GM12874 (cell line): ENCODE results near the gene MYO1B.

Experiments used
- CTCF ChIP-seq: IDR thresholded peaks from 2 replicates; pipeline ENCODE4 v1.5.1; 2011; ENCODE audit warnings: low read depth, mild to moderate bottlenecking, control low read depth, low read length, moderate library complexity; ENCODE audit not compliant: insufficient read depth

The MYO1B gene

DNA sequence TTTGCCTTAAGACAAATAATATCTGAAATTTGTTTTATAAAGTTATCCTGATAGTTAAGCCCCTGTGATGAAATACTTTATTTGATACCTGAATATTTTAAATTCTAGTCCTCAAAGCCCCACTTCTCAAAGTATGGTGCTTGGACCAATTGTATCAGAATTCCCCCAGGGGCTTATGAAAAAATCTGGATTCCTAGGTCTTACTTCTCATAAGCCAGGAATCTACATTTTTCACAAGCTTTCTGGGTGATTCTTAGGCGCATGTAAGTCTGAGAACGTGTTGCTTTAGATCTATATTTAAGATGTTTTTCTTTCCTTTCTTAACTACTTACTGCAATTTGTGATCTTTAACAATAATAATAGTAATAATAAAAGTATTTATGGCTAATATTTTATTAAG lies 53.1 kb downstream of the MYO1B start:
- TF ChIP-seq CTCF = no peak

- TF ChIP-seq CTCF = no peak
These were observed 53.8 kb downstream of the MYO1B start for GRCh38 chr2:191299010-191299409.

GRCh38 chr2:191299866-191300265 lies 54.7 kb downstream of the MYO1B start:
- TF ChIP-seq CTCF = no peak

- no peak for TF ChIP-seq CTCF
These were observed 56.8 kb downstream of the MYO1B start for GRCh38 chr2:191301971-191302370.

GRCh38 chr2:191302459-191303139 lies 57.4 kb downstream of the MYO1B start:
- TF ChIP-seq CTCF = peak; percentile 33; the same call in 1 of the 2 replicates

DNA sequence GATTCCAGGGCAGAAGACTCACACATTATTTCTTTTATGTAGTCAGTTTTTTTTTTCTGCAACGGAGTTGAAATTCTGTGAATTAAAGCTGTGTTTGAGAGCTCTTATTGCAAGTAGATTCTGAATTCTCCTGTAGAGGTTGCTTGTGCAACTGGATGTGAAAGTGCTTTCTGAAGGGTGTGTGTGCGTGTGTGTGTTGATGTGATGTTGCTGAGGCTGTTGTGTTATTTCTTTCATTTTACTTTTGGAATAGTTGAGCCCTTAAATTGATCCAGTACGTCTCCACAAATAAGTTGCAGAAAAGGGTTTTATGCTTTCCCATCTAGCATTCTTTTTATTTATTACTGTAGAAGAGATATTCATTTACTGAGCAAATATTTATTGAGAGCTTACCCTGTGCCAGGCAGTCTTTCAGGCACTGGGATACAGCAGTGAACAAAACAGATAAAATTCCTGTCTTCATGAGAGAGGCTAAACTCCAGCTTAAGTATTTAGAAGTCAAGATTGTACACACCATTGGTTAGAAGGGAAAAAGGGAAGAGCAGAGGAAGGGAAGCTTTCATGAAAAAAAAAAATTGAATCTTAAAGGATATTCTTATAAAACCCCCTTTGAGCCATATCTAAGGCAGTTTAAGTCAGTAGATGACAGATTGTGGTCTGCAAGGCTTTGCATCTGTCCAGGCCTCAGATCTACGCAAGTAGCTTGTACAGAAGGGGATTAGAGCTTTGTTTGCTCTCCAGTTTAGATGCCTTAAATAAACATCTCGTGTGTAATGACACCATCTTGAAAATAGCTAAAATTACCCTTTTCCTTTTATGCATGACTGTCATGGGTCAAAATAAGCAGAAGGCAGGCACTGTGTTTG lies 58.2 kb downstream of the MYO1B start:
- TF ChIP-seq CTCF = no peak
